Measurements from ENCODE around the gene FRRS1. TPM values are rescaled to one million over a fixed set of nuclear protein-coding genes. Genes with fewer than 3 reads are reported as not detected.

FRRS1 gene
- total and polyA plus RNA-seq, 10 of the 15 experiments (the other 5 are each of a cell fraction or from before 2014, with no cell fraction given) = 0.13 to 18.9 (median 8.0) TPM

GRCh38 chr1:99728494-99729235 lies 37.8 kb downstream of the FRRS1 start (continued):
- TF ChIP-seq MTA3 (IDR thresholded peaks at IDR 0.05; ENCODE audit: borderline replicate concordance, low read length) = no peak
- TF ChIP-seq POLR2AphosphoS5 (IDR thresholded peaks at IDR 0.05; ENCODE audit: low read length) = no peak
- TF ChIP-seq WRNIP1 (IDR thresholded peaks at IDR 0.05; ENCODE audit: borderline replicate concordance, low read depth, low read length) = no peak
- TF ChIP-seq NFYB (IDR thresholded peaks at IDR 0.05; ENCODE audit: insufficient read depth, low read depth, low read length) = no peak

GRCh38 chr1:99727575-99728185 lies 38.8 kb downstream of the FRRS1 start:
- Histone ChIP-seq H3K4me1 (ENCODE audit: control insufficient read depth, insufficient read depth, low read length) (peaks cover 4% of the 10 kb centered on the region; the same call in 1 of the 2 replicates), H3K9ac (ENCODE audit: control insufficient read depth, insufficient read depth, low read length) (no peak overlapping the region), H3K4me3 (no peak overlapping the region), H4K20me1 (ENCODE audit: control insufficient read depth, insufficient read depth) (no peaks in the 10 kb centered on the region), H3K36me3 (ENCODE audit: control insufficient read depth in 2 of 2, insufficient read depth in 2 of 2, low read length in 1 of 2) (peaks cover 0 to 7% of the 10 kb centered on the region in 2 experiments; a peak in 1 of 4 replicates), H2AFZ (ENCODE audit: control insufficient read depth, low read depth, low read length) (no peak overlapping the region), H3K4me2 (ENCODE audit: control insufficient read depth, insufficient read depth) (no peak overlapping the region), H3K79me2 (ENCODE audit: control insufficient read depth, insufficient read depth, low read length) (no peaks in the 10 kb centered on the region), H3K27me3 (replicated peaks in 1 of 2; ENCODE audit: control insufficient read depth in 2 of 2, insufficient read depth in 2 of 2, low read length in 1 of 2) (no peaks in the 10 kb centered on the region), H3K27ac (ENCODE audit: control insufficient read depth, insufficient read depth) (no peak overlapping the region), H3K9me3 (replicated peaks; ENCODE audit: control insufficient read depth, insufficient read depth, low read length) (no peaks in the 10 kb centered on the region)
- TF ChIP-seq ZNF622 (IDR thresholded peaks at IDR 0.05) = no peak
- TF ChIP-seq NFIC (IDR thresholded peaks at IDR 0.05; ENCODE audit: low read depth, low read length) = no peak
- TF ChIP-seq NFYA (IDR thresholded peaks at IDR 0.05; ENCODE audit: borderline replicate concordance, low read depth, low read length) = no peak
- no peak for TF ChIP-seq SMARCA5 (IDR thresholded peaks at IDR 0.05)
- TF ChIP-seq HSF1 (IDR thresholded peaks at IDR 0.05; ENCODE audit: low read depth, low read length) = no peak
- no peak for TF ChIP-seq MLLT1 (IDR thresholded peaks at IDR 0.05)
- in situ Hi-C loops (cut with MboI) (no loop called here), intact Hi-C loops (cut with micrococcal nuclease; ENCODE audit: unreplicated experiment) (no loop called here)
- 91% methylated on average over 4 of the region's 4 CpGs for WGBS (ENCODE audit: insufficient coverage, insufficient replicate concordance, low lambda C conversion rate, missing lambda C conversion rate)
- ChIA-PET CTCF (interaction anchor here (1.6 kb wide), 1 partner anchor 14 kb away, joined by 3 read pairs; no protein-coding TSS in a partner anchor), POLR2A (no interaction called here), SMC1A (ENCODE audit: uncharacterized antibody, unreplicated experiment) (interaction anchor here (0.6 to 1.8 kb wide), 3 partner anchors 11 to 15 kb away, joined by 3 to 4 read pairs (median 3); no protein-coding TSS in a partner anchor), RAD21 (ENCODE audit: unreplicated experiment) (no interaction called here)
- FAIRE-seq (no peak), DNase-seq (ENCODE audit: low read depth, low spot score) (no peak), ATAC-seq (no peak)
- no TSS peak for BruUV-seq (replicated peaks)
